LoVo (cell line): ENCODE data around the gene BAD.
"Not testable (repeated sequence)": the region's sequence is repeated elsewhere in the genome, so short reads cannot be mapped to it uniquely, and the experiment has no call there.

Experiments
- DNase-seq: peaks from one replicate; pipeline ENCODE4 v3.0.0-alpha.2; 2016; ENCODE audit warnings: low spot score

BAD gene

DNA sequence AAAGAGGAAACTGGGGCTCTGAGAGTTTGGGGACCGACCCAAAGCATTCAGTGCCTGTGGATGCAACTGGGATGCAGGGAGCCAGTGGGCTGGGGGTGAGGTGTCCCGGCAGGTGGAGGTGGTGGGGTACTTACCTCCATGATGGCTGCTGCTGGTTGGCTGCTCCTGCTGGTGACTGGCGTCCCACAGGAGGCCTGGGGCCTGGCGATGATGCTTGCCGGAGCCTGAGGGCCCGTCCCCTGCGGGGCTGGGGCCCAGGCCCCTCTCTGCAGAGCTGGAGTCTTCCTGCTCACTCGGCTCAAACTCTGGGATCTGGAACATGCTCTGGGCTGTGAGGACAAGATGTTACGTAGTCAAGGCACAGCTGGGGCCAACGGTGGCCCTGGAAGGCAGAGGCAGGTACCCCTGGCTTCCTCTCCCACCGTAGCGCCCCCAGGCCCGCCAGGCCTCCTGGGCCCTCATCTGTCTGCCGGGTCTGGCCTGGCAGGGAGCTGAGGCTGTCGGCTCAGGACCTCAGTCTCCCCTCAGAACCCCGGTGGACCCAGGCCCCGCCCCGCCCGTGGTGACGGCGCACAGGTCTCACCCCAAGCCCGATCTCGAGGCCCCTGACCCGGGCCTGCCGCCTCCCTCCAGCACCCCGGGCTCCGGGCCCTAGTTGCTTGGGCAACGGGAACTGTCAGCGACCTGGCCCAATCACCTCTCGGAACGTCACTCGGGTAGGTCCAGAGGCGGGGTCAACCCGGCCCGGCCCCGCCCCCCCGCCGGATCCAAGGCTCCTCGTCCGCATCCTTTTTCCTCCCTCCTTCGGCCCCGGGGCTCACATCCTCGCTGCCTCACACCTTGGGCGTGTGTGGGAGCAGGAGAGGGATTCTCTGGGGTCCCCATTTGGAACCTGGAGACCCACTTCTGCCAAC, at the start of gene BAD:
Gene BAD, minus strand, starts transcription at position 618 of the 914 bp plus-strand sequence. Its CDS starts 297 bp downstream, at position 321.
- peak; percentile 92 for DNase-seq

DNA sequence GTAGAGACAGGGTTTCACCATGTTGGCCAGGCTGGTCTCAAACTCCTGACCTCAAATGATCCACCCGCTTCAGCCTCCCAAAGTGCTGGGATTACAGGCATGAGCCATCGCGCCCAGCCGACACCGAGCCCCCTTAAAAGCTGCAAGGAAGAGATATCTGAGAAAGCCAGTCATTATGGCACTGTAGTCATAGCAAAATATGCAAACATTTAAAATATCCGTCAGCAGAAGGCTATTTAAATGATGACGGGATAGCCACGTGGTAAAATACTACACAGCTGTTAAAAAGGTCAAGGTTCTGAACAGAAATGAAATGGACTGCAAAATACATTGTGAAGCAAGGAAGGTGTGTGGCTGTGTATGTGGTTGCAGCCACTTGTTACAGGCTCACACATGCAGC, 49.1 kb upstream of the BAD start:
- no peak for DNase-seq

DNA sequence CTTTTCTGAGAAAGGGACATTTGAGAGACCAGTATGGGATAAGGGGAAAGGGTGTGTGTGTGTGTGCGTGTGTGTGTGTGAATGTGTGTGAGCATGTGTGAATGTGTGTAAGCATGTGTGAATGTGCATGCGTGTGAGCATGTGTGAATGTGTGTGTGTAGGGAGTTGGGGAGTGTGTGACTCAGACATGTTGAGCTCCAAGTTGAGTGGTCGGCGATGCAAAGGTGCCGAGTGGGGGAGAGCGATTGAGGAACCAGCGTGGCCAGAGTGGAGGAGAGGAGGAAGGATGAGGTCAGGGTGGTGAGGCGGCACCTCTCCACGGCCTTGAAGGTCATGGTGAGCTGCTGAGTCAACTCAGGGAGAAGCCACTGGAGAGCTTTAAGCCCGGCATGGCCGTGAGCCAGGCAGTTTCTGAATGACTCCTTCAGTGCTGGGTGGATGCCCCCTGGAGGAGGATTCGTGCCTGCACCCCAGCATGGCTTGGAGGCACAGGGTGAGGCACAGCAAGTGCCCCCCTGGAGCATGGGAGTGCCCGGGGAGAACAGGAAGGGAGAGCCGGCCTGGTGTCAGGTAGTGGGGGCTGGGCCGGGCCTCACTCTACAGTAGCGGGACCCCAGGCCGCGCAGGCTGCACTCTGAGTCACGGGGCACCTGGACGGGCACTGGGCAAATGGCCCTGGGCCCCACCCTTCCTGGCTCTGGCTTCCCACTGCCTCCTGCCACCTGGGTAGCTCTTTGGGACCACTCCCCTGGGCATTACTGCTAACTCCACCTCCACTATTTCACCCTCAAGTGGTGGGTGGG, 47.3 kb upstream of the BAD start:
- peak; percentile 88 for DNase-seq

DNA sequence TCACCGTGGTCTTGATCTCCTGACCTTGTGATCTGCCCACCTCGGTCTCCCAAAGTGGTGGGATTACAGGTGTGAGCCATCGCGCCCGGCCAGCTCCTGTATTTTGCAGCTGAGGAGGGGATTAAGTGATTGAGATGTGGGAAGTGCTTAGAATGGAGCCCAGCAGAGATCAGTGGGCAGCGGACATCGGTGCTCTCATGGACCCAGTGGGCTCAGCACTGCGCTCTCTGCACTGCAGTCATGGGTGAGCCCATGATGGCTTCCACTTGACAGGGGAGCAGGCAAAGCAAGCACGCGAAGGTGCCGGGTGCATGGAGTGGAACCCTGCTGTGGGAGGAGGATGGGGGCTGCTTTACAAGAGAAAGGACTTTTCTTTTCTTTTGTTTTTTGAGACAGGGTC, 46.4 kb upstream of the BAD start:
- no peak for DNase-seq

DNA sequence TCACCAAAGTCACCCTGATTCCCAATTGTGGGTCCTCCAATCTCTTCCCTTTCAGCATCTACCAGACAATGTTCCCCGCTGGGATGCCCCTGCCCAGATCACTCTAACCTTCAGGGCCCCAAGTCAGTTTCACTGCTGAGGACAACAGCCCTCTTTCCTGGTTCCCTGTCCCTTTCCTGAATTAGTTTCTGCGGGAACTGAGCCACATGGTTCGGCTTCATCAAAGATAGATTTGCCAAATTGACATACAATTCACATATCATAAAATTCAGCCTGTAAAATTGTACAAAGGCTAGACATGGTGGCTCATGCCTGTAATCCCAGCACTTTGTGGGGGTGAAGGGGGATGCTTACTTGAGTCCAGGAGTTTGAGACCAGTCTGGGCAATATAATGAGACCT, 43.5 kb upstream of the BAD start:
- no peak for DNase-seq

DNA sequence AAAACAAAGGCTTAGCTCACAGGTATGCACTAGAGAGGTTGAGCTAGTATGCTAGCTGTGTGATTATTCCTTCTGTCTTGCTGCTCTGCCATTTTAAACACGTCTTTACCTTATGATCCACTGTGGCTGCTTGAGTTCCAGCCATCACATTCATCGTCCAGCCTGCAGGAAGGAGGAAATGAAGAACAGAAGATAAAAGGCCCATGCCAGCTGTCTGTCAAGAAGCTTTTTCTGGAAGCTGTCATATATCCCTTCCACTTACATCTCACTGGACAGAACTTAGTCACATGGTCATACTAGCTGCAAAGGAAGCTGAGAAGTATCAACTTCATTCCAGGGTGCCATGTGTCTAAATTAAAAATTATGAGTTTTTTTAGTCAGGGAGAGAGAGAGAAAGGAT, 42.9 kb upstream of the BAD start:
- no peak for DNase-seq

DNA sequence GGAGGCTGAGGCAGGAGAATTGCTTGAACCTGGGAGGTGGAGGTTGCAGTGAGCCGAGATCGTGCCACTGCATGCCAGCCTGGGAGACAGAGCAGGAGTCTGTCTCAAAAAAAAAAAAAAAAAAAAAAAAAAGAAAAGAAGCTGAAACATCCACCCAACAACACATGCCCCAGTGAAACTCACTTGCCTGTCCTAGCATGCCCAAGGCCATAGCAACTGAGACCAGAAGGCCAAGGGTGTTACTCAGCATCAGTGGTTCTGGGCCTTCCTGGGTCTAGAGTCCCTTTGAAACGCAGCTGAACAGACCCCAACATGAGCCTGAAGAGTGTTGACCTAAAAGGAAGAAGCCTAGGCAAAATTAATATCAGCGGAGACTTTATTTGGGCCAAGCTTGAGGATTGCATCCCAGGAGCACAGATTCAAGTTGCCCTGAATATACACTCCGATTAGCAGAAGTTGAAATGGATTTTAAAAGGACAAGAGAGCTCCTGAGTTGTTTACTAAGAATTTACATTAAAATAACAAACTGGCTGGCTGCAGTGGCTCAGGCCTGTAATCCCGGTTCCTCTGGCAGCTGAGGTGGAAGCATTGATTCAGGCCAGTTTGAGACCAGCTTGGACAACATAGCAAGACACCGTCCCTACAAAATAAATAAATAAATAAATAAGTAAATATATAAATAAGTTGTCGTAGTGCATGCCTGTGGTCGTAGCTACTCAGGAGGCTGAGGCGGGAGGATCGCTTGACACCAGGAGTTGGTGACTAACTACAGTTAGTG, 40.4 kb upstream of the BAD start:
- no peak for DNase-seq

DNA sequence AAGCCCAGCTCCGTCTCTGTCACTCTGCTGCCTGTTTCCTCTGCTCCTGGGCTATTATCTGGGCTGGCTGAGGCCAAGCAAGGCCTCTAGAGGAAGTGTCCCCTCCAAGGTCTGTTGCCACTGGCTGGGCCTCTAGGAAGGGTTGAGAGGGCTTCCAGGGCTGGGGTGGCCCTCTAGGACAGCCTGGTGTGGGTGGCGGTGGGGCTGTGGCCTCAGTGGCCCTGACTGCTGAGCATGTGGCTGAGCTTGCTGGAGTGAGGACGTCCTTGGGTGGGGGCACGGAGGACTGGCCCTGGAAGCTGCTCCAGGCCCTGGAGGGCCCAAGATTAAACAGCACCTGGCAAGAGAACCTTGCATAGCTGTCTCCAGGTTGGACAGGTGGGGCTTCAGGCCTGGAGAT, 39.5 kb upstream of the BAD start:
- DNase-seq, result not testable (repeated sequence)

DNA sequence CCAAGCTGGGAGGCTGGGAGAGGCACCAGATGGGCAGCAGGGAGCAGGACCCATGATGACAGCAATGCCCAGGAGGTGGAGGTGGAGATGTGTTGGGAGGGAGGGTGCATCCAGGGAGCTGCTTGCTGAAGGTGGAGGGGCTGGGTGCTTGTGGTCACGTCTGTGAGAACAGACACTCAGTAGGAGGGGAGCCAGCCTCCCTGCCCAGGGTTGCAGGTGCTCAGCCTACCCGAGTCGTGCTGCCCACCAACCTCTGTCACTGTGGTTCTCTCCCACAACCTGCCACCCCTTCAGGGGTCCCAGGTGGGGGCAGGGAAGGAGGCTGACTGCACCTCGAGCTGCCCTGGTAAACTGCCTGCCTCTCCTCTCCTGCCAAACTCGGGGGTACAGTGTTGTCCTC, 38.9 kb upstream of the BAD start:
- DNase-seq, result no peak

DNA sequence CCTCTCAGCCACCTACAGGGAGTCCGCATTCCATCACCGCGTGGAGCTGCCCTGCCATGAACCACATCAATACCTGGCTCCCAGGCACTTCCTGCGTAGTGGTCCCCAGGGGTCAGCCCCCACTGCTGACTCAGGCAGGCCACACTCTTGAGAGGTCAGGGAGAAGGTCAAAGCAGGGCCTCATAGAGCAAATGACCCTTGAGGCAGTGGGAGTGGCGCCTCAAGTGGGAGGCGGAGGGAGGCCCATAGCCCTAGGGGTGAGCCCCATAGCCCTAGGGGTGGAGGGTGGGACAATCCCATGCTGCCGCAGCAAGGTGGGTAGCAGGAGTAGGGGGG, 38.4 kb upstream of the BAD start:
- DNase-seq, result no peak

DNA sequence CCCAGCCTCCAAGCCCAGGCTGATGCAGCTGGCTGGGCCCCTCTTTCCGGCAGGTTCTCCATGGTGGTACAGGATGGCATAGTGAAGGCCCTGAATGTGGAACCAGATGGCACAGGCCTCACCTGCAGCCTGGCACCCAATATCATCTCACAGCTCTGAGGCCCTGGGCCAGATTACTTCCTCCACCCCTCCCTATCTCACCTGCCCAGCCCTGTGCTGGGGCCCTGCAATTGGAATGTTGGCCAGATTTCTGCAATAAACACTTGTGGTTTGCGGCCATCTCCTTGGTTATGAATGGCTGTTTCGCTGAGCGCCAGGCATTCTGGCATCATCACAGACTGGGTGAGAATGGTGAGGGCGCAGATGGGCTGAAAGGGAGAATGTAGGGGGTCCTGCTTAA, 37.1 kb upstream of the BAD start:
- no peak for DNase-seq

DNA sequence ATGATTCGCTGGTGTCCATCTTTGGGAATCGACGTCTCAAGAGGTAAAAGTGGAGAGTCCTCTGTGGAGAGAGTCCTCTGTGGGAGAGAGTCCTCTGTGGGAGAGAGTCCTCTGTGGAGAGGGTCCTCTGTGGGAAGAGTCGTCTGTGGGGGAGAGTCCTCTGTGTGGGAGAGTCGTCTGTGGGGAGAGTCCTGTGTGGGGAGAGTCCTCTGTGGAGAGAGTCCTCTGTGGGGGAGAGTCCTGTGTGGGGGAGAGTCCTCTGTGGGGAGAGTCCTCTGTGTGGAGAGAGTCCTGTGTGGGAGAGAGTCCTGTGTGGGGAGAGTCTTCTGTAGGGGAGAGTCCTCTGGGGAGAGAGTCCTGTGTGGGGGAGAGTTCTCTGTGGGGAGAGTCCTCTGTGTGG, 36.6 kb upstream of the BAD start:
- DNase-seq, result no peak

DNA sequence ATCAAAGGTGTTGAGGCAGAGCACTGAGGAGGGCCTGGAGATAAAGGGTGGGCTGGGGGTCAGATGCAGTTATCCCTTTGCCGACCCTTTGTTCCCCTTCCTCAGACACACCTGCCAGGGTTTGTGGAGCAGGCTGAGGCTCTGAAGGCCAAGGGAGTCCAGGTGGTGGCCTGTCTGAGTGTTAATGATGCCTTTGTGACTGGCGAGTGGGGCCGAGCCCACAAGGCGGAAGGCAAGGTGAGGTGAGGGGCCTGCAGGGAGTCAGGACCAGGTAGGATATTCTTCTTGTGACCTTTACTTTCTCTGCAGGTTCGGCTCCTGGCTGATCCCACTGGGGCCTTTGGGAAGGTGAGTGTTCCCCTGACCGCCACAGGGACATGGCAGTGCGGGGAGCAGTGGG, 36.1 kb upstream of the BAD start:
- DNase-seq, result no peak

DNA sequence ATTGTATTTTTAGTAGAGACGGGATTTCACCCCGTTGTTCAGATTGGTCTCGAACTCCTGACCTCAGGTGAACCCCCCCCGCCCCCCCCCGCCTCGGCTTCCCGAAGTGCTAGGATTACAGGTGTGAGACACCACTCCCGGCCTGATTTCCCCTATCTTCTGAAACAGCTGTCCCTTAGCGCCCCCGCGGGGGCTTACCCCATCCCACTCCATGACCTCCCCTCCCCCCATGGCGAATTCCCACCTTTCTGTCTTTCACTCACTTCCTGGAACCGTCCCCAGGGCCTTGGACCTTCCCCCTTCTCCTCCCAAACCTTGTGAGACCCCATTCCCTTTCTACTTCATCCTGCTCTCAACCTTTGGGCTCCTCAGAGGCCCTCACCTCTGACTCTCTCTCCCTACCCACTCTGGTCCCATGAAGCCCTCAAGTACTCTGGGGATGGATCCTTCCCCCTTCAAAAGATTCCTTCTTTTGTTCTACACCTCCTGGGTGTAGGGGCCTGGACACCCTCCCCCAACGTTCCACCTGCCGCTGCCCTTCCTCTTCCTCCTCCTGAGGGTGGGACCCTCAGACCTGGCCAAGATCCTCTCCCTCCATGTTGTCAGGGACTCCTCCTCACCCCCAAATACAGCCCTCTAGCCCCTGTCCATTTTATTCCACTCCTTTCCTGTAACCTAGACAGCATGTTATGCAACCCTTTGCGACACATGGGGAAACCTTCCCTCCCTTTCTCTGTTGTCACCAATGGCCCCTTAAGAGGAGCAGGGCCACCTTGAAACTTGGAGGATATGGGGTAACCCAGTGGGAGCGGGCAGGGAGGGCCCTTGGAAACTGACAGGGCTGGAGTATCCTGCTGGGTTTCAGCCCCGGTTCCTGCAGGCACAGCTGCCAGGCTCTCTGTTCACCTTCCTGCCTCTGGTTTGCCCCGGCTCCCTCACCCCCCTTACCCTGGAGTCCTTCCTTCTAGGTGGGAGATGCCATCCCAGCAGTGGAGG, 34.6 kb upstream of the BAD start:
- no peak for DNase-seq

DNA sequence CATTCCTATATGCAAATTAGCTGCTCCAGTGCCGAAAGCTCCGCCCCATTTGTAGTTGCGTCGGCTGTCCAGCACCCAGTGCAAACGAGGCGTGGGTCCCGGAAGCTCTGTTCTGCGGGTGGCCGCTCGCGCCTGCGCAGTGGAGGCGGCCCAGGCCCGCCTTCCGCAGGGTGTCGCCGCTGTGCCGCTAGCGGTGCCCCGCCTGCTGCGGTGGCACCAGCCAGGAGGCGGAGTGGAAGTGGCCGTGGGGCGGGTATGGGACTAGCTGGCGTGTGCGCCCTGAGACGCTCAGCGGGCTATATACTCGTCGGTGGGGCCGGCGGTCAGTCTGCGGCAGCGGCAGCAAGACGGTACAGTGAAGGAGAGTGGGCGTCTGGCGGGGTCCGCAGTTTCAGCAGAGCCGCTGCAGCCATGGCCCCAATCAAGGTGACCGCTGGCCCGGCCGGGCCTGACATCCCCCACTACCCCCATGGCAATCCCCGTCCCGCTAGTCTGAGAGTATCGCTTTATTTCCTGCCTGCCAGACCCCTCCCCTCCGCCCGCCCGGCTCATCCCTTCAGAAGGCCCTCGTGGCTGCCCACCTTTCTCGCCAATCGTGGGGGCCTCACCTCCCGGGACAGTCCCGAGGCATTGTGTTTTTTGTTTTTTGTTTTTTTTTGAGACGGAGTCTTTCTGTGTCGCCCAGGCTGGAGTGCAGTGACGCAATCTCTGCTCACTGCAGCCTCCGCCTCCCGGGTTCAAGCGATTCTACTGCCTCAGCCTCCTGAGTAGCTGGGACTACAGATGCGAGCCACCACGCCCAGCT, 33.7 kb upstream of the BAD start, which contains the start of gene PRDX5:
Gene PRDX5, plus strand, starts transcription at position 161 of the 805 bp plus-strand sequence. Its CDS starts 95 bp downstream, at position 256.
- peak; percentile 98 for DNase-seq

DNA sequence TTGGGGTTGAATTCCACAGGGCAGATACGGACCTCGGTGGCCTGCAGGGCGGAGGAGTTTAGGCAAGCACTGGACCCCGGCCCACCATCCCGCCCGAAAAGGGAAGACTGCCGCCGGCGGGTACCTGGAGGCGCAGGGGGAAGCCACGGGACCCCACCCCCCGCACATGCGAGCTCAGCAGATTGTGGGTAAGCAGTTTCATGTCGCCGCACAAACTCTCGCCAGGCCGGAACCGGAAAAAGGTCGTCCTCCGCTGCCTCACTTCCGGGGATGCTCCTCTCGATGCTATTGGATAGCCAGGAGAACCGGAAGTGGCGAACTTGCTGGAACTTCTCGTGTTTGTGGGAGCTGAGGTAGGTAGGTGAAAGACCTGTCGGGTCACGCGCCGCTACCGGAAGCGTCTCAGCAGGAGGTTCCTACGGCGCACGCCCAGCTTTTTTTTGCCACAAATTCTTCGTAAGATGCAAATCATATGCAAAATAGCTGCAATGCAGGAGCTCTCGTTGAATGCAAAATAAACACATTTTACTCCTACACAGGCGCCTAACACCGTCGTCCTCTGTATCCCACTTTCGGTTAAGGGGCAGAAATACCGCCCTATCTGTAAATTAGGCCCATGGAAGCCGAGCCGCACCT, 33.0 kb upstream of the BAD start, which contains the start of gene TRMT112:
Gene TRMT112, minus strand, starts transcription at position 235 of the 636 bp plus-strand sequence. Its CDS starts 33 bp downstream, at position 202.
- peak; percentile 98 for DNase-seq

DNA sequence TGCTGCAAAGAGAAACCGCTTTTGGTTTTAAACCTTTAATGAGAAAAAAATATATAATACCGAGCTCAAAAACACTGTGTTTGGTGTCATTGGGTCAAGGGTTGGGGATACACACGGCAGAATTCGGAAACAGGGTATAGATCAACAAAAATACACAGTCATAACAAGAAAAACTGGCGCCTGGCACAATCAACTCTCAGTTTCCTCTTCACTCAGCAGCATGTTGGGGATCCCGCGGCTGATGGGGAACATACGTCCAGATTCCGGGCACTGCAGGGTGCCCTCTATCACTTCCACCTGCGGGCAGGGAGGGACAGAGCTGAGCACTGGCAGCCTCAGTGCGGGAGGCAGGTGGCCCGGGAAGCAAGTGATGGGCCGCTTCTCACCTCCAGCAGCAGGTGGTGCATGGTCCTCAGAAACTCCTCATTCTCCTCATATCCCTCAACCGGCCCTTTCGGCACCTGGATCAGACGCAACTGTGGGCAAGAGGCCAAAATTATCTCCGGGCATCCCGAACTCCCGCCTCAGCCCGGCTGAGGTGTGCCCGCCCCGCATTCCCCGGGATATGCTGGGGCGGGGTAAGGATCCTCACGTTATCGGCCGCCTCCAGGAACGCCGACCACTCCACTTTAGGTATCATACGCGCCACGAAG, 32.3 kb upstream of the BAD start:
- peak; percentile 73 for DNase-seq

DNA sequence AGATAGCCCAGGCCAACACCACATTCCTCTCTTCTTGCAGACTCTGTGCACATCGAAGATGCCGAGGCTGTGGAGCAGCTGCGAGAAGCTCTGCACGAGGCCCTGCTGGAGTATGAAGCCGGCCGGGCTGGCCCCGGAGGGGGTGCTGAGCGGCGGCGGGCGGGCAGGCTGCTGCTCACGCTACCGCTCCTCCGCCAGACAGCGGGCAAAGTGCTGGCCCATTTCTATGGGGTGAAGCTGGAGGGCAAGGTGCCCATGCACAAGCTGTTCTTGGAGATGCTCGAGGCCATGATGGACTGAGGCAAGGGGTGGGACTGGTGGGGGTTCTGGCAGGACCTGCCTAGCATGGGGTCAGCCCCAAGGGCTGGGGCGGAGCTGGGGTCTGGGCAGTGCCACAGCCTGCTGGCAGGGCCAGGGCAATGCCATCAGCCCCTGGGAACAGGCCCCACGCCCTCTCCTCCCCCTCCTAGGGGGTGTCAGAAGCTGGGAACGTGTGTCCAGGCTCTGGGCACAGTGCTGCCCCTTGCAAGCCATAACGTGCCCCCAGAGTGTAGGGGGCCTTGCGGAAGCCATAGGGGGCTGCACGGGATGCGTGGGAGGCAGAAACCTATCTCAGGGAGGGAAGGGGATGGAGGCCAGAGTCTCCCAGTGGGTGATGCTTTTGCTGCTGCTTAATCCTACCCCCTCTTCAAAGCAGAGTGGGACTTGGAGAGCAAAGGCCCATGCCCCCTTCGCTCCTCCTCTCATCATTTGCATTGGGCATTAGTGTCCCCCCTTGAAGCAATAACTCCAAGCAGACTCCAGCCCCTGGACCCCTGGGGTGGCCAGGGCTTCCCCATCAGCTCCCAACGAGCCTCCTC, 31.4 kb upstream of the BAD start:
- not testable (repeated sequence) for DNase-seq
